ENCODE results near the gene GRID2. TPM values are rescaled to one million over a fixed set of nuclear protein-coding genes. Genes with fewer than 3 reads are reported as not detected.
"Not testable (repeated sequence)": the region's sequence is repeated elsewhere in the genome, so short reads cannot be mapped to it uniquely, and the experiment has no call there.

Gene GRID2
- total RNA-seq, 1 donor from 2014 or later, result 11.6 TPM

DNA sequence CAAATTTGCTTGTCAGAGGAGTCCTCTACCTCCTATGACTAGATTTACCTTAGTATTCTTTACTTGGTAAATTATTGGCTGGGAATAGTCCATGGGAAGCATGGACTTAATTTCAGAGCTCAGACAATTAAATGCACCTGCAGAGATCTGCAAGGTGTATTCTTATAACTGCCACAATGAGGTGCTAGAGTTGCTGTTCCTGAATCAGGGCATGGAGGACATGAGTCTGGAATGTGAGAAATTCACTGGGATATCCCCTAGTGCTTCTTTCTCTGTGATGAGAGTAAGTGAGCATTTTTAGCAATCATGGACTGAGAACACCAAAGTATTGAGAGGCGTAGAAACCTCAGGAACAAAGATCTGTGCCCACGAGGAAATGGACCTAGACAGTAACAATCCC lies 32.9 kb upstream of the GRID2 start:
- no peak overlapping the region for H3K27ac Mint-ChIP-seq (ENCODE audit: unreplicated experiment)
- H3K9me3 Mint-ChIP-seq (ENCODE audit: unreplicated experiment), result no peaks in the 10 kb centered on the region
- TF ChIP-seq, protein P1, sequence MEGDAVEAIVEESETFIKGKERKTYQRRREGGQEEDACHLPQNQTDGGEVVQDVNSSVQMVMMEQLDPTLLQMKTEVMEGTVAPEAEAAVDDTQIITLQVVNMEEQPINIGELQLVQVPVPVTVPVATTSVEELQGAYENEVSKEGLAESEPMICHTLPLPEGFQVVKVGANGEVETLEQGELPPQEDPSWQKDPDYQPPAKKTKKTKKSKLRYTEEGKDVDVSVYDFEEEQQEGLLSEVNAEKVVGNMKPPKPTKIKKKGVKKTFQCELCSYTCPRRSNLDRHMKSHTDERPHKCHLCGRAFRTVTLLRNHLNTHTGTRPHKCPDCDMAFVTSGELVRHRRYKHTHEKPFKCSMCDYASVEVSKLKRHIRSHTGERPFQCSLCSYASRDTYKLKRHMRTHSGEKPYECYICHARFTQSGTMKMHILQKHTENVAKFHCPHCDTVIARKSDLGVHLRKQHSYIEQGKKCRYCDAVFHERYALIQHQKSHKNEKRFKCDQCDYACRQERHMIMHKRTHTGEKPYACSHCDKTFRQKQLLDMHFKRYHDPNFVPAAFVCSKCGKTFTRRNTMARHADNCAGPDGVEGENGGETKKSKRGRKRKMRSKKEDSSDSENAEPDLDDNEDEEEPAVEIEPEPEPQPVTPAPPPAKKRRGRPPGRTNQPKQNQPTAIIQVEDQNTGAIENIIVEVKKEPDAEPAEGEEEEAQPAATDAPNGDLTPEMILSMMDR (IDR thresholded peaks at IDR 0.05; ENCODE audit: unreplicated experiment), result peak; percentile 37
- H3K36me3 Mint-ChIP-seq (ENCODE audit: low read depth, unreplicated experiment), result no peaks in the 10 kb centered on the region
- H3K27me3 Mint-ChIP-seq (ENCODE audit: unreplicated experiment), result peaks cover 2% of the 10 kb centered on the region
- peak; percentile 11 for DNase-seq (ENCODE audit: low spot score)
- H3K4me1 Mint-ChIP-seq (ENCODE audit: unreplicated experiment), result peaks cover 11% of the 10 kb centered on the region
- H3K4me3 Mint-ChIP-seq (ENCODE audit: unreplicated experiment), result no peak overlapping the region

DNA sequence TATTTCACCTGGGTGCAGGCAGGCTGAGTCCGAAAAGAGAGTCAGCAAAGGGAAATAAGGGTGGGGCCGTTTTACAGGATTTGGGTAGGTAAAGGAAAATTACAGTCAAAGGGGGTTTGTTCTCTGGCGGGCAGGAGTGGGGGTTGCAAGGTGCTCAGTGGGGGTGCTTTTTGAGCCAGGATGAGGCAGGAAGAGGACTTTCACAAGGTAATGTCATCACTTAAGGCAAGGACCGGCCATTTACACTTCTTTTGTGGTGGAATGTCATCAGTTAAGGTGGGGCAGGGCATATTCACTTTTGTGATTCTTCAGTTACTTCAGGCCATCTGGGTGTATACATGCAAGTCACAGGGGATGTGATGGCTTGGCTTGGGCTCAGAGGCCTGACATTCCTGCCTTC lies 32.2 kb upstream of the GRID2 start:
- H3K27me3 Mint-ChIP-seq (ENCODE audit: unreplicated experiment); H3K9me3 Mint-ChIP-seq (ENCODE audit: unreplicated experiment); H3K27ac Mint-ChIP-seq (ENCODE audit: unreplicated experiment); H3K36me3 Mint-ChIP-seq (ENCODE audit: low read depth, unreplicated experiment); DNase-seq (ENCODE audit: low spot score); H3K4me3 Mint-ChIP-seq (ENCODE audit: unreplicated experiment): not testable (repeated sequence)
- peaks cover 14% of the 10 kb centered on the region for H3K4me1 Mint-ChIP-seq (ENCODE audit: unreplicated experiment)

GRCh38 chr4:92277057-92277881 lies 26.5 kb upstream of the GRID2 start:
- not testable (repeated sequence) for H3K9me3 Mint-ChIP-seq (ENCODE audit: unreplicated experiment); H3K27ac Mint-ChIP-seq (ENCODE audit: unreplicated experiment); H3K4me3 Mint-ChIP-seq (ENCODE audit: unreplicated experiment); DNase-seq (ENCODE audit: low spot score); H3K27me3 Mint-ChIP-seq (ENCODE audit: unreplicated experiment); H3K36me3 Mint-ChIP-seq (ENCODE audit: low read depth, unreplicated experiment)
- H3K4me1 Mint-ChIP-seq (ENCODE audit: unreplicated experiment), result peaks cover 19% of the 10 kb centered on the region

DNA sequence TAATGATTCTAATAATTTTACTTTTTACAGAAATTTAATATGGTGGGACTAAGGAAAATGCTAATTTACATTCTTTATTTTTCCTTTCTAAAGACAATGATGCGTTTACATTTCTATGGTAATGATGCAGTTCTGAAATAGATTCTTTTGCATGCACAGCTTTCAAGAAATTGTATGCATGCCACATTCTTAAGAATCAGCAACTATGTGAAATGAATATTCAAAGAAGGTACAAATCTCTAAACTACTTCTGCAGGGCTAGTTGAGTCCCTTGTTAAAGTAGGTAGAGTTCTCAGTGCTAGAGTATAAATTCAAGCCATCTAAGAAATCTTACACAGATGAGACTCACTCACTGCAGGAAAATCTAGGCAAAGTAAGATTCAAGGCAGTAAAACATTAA lies 24.5 kb upstream of the GRID2 start:
- Mint-ChIP-seq H3K4me3 (ENCODE audit: unreplicated experiment) (no peak overlapping the region), H3K36me3 (ENCODE audit: low read depth, unreplicated experiment) (no peaks in the 10 kb centered on the region)
- TF ChIP-seq, protein P1 (IDR thresholded peaks at IDR 0.05; ENCODE audit: unreplicated experiment), result no peak

GRCh38 chr4:92299152-92299551 lies 4.6 kb upstream of the GRID2 start:
- no peak overlapping the region for H3K4me3 Mint-ChIP-seq (ENCODE audit: unreplicated experiment)
- DNase-seq (ENCODE audit: low spot score), result no peak
- TF ChIP-seq, protein P1 (IDR thresholded peaks at IDR 0.05; ENCODE audit: unreplicated experiment), result no peak

More for the DNA sequence above, 24.5 kb upstream of the GRID2 start:
- peaks cover 19% of the 10 kb centered on the region for H3K4me1 Mint-ChIP-seq (ENCODE audit: unreplicated experiment)
- no peak overlapping the region for H3K27ac Mint-ChIP-seq (ENCODE audit: unreplicated experiment)
- H3K9me3 Mint-ChIP-seq (ENCODE audit: unreplicated experiment), result no peaks in the 10 kb centered on the region
- peaks cover 4% of the 10 kb centered on the region for H3K27me3 Mint-ChIP-seq (ENCODE audit: unreplicated experiment)
- DNase-seq (ENCODE audit: low spot score), result no peak

GRCh38 chr4:92304121-92304520 lies 355 bp downstream of the GRID2 start:
- H3K4me1 Mint-ChIP-seq (ENCODE audit: unreplicated experiment), result peaks cover 6% of the 10 kb centered on the region
- TF ChIP-seq, protein P1 (IDR thresholded peaks at IDR 0.05; ENCODE audit: unreplicated experiment), result no peak
- DNase-seq (ENCODE audit: low spot score), result peak; percentile 9

More at GRCh38 chr4:92299152-92299551, 4.6 kb upstream of the GRID2 start:
- Mint-ChIP-seq H3K9me3 (ENCODE audit: unreplicated experiment) (no peaks in the 10 kb centered on the region), H3K27me3 (ENCODE audit: unreplicated experiment) (peaks cover 1% of the 10 kb centered on the region), H3K36me3 (ENCODE audit: low read depth, unreplicated experiment) (no peaks in the 10 kb centered on the region), H3K27ac (ENCODE audit: unreplicated experiment) (no peak overlapping the region), H3K4me1 (ENCODE audit: unreplicated experiment) (no peaks in the 10 kb centered on the region)

More at GRCh38 chr4:92304121-92304520, 355 bp downstream of the GRID2 start:
- H3K27ac Mint-ChIP-seq (ENCODE audit: unreplicated experiment), result no peak overlapping the region
- no peaks in the 10 kb centered on the region for H3K9me3 Mint-ChIP-seq (ENCODE audit: unreplicated experiment)
- peak overlapping the region; percentile 92 for H3K4me3 Mint-ChIP-seq (ENCODE audit: unreplicated experiment)
- no peaks in the 10 kb centered on the region for H3K36me3 Mint-ChIP-seq (ENCODE audit: low read depth, unreplicated experiment)
- peaks cover 8% of the 10 kb centered on the region for H3K27me3 Mint-ChIP-seq (ENCODE audit: unreplicated experiment)
